ENCODE measurements around the gene DOCK4. TPM values are rescaled to one million over a fixed set of nuclear protein-coding genes. Genes with fewer than 3 reads are reported as not detected.

The DOCK4 gene
- total and polyA plus RNA-seq, 4 donors, result 7.2 to 48.9 (median 12.8) TPM

- 95% methylated on average over 3 of the region's 3 CpGs for WGBS
- no peak for TF ChIP-seq REST (IDR thresholded peaks at IDR 0.05)
- TF ChIP-seq NR2F2 (IDR thresholded peaks at IDR 0.05), result no peak
- TF ChIP-seq FOXA2 (IDR thresholded peaks at IDR 0.05), result no peak
- TF ChIP-seq HNF4A (conservative IDR thresholded peaks at IDR 0.05), result no peak
- TF ChIP-seq EGR1 (IDR thresholded peaks at IDR 0.05; ENCODE audit: low read depth in 2 of 2), result no peak
- no peak for TF ChIP-seq ATF3 (IDR thresholded peaks at IDR 0.05)
These were observed 67.3 kb downstream of the DOCK4 start for GRCh38 chr7:112138938-112139337.

GRCh38 chr7:112138325-112138852, 67.8 kb downstream of the DOCK4 start:
- no peaks in the 10 kb centered on the region for H3K36me3 ChIP-seq (ENCODE audit: control insufficient read depth in 4 of 4, insufficient read depth in 3 of 4, low read depth in 1 of 4, low read length in 3 of 4)
- no peak for TF ChIP-seq FOXA2 (IDR thresholded peaks at IDR 0.05)
- TF ChIP-seq RAD21 (IDR thresholded peaks at IDR 0.05), result no peak
- TF ChIP-seq GABPA (IDR thresholded peaks at IDR 0.05 in 1 of 2, conservative IDR thresholded peaks at IDR 0.05 in 1 of 2), result no peak
- TF ChIP-seq FOXA1 (IDR thresholded peaks at IDR 0.05), result no peak
- TF ChIP-seq NR2F2 (IDR thresholded peaks at IDR 0.05), result no peak
- no peak for TF ChIP-seq EGR1 (IDR thresholded peaks at IDR 0.05; ENCODE audit: low read depth in 2 of 2)
- no peak for TF ChIP-seq REST (IDR thresholded peaks at IDR 0.05)
- TF ChIP-seq ATF3 (IDR thresholded peaks at IDR 0.05), result no peak
- no peak for TF ChIP-seq TAF1 (conservative IDR thresholded peaks at IDR 0.05)
- no peak for TF ChIP-seq RXRA (IDR thresholded peaks at IDR 0.05)
- TF ChIP-seq SP1 (IDR thresholded peaks at IDR 0.05), result no peak
- TF ChIP-seq, protein P1, sequence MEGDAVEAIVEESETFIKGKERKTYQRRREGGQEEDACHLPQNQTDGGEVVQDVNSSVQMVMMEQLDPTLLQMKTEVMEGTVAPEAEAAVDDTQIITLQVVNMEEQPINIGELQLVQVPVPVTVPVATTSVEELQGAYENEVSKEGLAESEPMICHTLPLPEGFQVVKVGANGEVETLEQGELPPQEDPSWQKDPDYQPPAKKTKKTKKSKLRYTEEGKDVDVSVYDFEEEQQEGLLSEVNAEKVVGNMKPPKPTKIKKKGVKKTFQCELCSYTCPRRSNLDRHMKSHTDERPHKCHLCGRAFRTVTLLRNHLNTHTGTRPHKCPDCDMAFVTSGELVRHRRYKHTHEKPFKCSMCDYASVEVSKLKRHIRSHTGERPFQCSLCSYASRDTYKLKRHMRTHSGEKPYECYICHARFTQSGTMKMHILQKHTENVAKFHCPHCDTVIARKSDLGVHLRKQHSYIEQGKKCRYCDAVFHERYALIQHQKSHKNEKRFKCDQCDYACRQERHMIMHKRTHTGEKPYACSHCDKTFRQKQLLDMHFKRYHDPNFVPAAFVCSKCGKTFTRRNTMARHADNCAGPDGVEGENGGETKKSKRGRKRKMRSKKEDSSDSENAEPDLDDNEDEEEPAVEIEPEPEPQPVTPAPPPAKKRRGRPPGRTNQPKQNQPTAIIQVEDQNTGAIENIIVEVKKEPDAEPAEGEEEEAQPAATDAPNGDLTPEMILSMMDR (IDR thresholded peaks at IDR 0.05; ENCODE audit: low read depth, low read length, missing input control), result no peak
- no peak for TF ChIP-seq HNF4A (conservative IDR thresholded peaks at IDR 0.05)
- TF ChIP-seq HNF4G (IDR thresholded peaks at IDR 0.05), result no peak
- TF ChIP-seq, protein P2, sequence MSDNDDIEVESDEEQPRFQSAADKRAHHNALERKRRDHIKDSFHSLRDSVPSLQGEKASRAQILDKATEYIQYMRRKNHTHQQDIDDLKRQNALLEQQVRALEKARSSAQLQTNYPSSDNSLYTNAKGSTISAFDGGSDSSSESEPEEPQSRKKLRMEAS (IDR thresholded peaks at IDR 0.05), result no peak
- 84% methylated on average over 3 of the region's 3 CpGs for WGBS

More at GRCh38 chr7:112138938-112139337, 67.3 kb downstream of the DOCK4 start:
- Histone ChIP-seq H3K4me3 (ENCODE audit: low read depth in 1 of 3, low read length in 3 of 3) (no peak overlapping the region), H3K27ac (ENCODE audit: low read depth in 1 of 2, low read length in 2 of 2) (no peak overlapping the region), H3K9me3 (ENCODE audit: control insufficient read depth in 4 of 4, low read length in 3 of 4) (no peaks in the 10 kb centered on the region), H3K9ac (ENCODE audit: low read depth in 1 of 2, low read length in 2 of 2) (no peak overlapping the region), H3K36me3 (ENCODE audit: control insufficient read depth in 4 of 4, insufficient read depth in 3 of 4, low read depth in 1 of 4, low read length in 3 of 4) (no peaks in the 10 kb centered on the region), H3K4me1 (ENCODE audit: control insufficient read depth in 4 of 4, insufficient read depth in 4 of 4, low read length in 3 of 4) (peaks cover 6 to 22% (median 12%) of the 10 kb centered on the region in 4 donors), H3K27me3 (ENCODE audit: control insufficient read depth in 4 of 4, insufficient read depth in 4 of 4, low read length in 3 of 4) (no peaks in the 10 kb centered on the region)
- no peak for DNase-seq (ENCODE audit: low spot score)

More at GRCh38 chr7:112138325-112138852, 67.8 kb downstream of the DOCK4 start:
- no peak overlapping the region for H3K27ac ChIP-seq (ENCODE audit: low read depth in 1 of 2, low read length in 2 of 2)
- no peak overlapping the region for H3K4me3 ChIP-seq (ENCODE audit: low read depth in 1 of 3, low read length in 3 of 3)
- no peaks in the 10 kb centered on the region for H3K27me3 ChIP-seq (ENCODE audit: control insufficient read depth in 4 of 4, insufficient read depth in 4 of 4, low read length in 3 of 4)
- H3K9me3 ChIP-seq (ENCODE audit: control insufficient read depth in 4 of 4, low read length in 3 of 4), result no peaks in the 10 kb centered on the region
- H3K9ac ChIP-seq (ENCODE audit: low read depth in 1 of 2, low read length in 2 of 2), result no peak overlapping the region
- H3K4me1 ChIP-seq (ENCODE audit: control insufficient read depth in 4 of 4, insufficient read depth in 4 of 4, low read length in 3 of 4), result peaks cover 2 to 17% (median 10%) of the 10 kb centered on the region in 4 donors
- DNase-seq (ENCODE audit: low spot score), result no peak

Measured in liver (tissue), 9 donors.